H1 (cell line): Measurements from ENCODE around the gene CX3CR1. TPM values are rescaled to one million over a fixed set of nuclear protein-coding genes. Genes with fewer than 3 reads are reported as not detected.

ENCODE experiments used
- ATF3 ChIP-seq: IDR thresholded peaks from 2 replicates; pipeline ENCODE4 v1.6.1; 2011; ENCODE audit warnings: low read depth, mild to moderate bottlenecking, low read length; ENCODE audit not compliant: insufficient read depth
- CHD7 ChIP-seq: fragments of 300-600 bp; sonication (generic); IDR thresholded peaks from 2 replicates; pipeline ENCODE4 v1.7.1; 2012; ENCODE audit warnings: low read length, moderate library complexity, mild to moderate bottlenecking, inconsistent platforms; ENCODE audit not compliant: insufficient replicate concordance
- CREB1 ChIP-seq: IDR thresholded peaks from 2 replicates; pipeline ENCODE4 v1.6.1; 2012; ENCODE audit warnings: inconsistent platforms
- E2F6 ChIP-seq: IDR thresholded peaks from 2 replicates; pipeline ENCODE4 v1.6.1; 2012; ENCODE audit warnings: inconsistent platforms
- RNF2 ChIP-seq: fragments of 200-900, 300-1000 bp; sonication (generic); IDR thresholded peaks from 2 replicates; pipeline ENCODE4 v1.7.1; 2016; ENCODE audit warnings: borderline replicate concordance, low read depth, mild to moderate bottlenecking, antibody characterized with exemption, low read length; ENCODE audit not compliant: poor library complexity, severe bottlenecking; ENCODE audit errors: missing control alignments
- SP4 ChIP-seq: IDR thresholded peaks from 2 replicates; pipeline ENCODE4 v1.6.1; 2012; ENCODE audit warnings: low read length, inconsistent platforms
- SRF ChIP-seq: IDR thresholded peaks from 2 replicates; pipeline ENCODE4 v1.6.1; 2011; ENCODE audit warnings: mild to moderate bottlenecking, low read depth, low read length, moderate library complexity
- polyA plus RNA-seq, 7 experiments: library from polyadenylated mRNA; depleted of rRNA in 3 of 7; stranded (reverse) in 5 of 7; unstranded in 2 of 7; fragments of >200 nt in 5 of 7; fragments of 200-250 nt in 2 of 7; gene quantifications; 1 replicate in 5 of 7; 2 replicates in 1 of 7; 4 replicates in 1 of 7; pipeline versions ENCODE4 v1.2.1 to v1.2.3, GENCODE V29; 2011 to 2013; ENCODE audit warnings: missing spikeins in 2 of 7, mixed read lengths in 2 of 7
- total RNA-seq: library from RNA; stranded (reverse); fragmentation: NEBNext Ultra II Directional; extraction: Animal tissue kit (Norgen Biotek cat#: 25700); gene quantifications from 2 replicates; pipeline ENCODE4 v1.2.1, GENCODE V29; 2021
- TF ChIP-seq, protein P1 (sequence below): IDR thresholded peaks from 2 replicates; pipeline ENCODE4 v1.6.1; 2011; ENCODE audit warnings: low read length, improper control_type of control experiment

CX3CR1 gene
- total and polyA plus RNA-seq, 2 of the 8 experiments (the other 6 are each of a cell fraction or from before 2014, with no cell fraction given): 0.08 TPM; not detected in 1

DNA sequence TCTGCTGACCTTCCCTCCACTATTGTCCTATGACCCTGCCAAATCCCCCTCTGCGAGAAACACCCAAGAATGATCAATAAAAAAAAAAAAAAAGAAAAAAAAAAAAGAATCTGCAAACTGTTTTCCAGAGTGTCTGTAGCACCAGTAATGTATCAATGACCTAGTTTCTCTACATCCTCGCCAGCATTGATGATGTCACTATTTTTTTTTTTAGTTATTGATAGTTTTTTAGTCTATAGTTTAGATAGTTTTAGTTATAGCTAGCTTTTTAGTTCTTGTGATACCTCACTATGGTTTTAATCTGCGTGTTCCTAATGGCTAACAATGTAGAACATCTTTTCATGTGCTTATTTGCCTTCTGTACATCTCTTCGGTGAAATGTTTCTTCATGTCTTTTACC lies 51.3 kb downstream of the CX3CR1 start (continued):
- TF ChIP-seq CHD7 (no peak), RNF2 (no peak), ATF3 (no peak), CREB1 (no peak), SRF (no peak), E2F6 (no peak), SP4 (no peak)
- TF ChIP-seq, protein P1, sequence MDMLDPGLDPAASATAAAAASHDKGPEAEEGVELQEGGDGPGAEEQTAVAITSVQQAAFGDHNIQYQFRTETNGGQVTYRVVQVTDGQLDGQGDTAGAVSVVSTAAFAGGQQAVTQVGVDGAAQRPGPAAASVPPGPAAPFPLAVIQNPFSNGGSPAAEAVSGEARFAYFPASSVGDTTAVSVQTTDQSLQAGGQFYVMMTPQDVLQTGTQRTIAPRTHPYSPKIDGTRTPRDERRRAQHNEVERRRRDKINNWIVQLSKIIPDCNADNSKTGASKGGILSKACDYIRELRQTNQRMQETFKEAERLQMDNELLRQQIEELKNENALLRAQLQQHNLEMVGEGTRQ: no peak
